NCI-H2227 (cell line): Measurements from ENCODE around the gene CWC15.
"Not testable (repeated sequence)": the region's sequence is repeated elsewhere in the genome, so short reads cannot be mapped to it uniquely, and the experiment has no call there.

Experiments
- DNase-seq: peaks from one replicate; lab custom pipeline; 2025; ENCODE audit not compliant: unreplicated experiment; lab: John Stamatoyannopoulos, UW

Gene CWC15

GRCh38 chr11:94973099-94973968, at the start of gene CWC15, which contains the start of gene KDM4D:
Gene CWC15, minus strand, starts transcription at chr11:94973556. Its CDS starts 1,371 bp downstream, at chr11:94972185.
Gene KDM4D, plus strand, starts transcription at chr11:94973709. Its CDS starts 23,664 bp downstream, at chr11:94997373.
- peak; percentile 94 for DNase-seq

- not testable (repeated sequence) for DNase-seq
Observed at GRCh38 chr11:95021468-95021867, 48.1 kb upstream of the CWC15 start.

- no peak for DNase-seq
Observed at GRCh38 chr11:95016139-95016538, 42.8 kb upstream of the CWC15 start.

- no peak for DNase-seq
Observed at GRCh38 chr11:95014184-95014821, 40.9 kb upstream of the CWC15 start.

GRCh38 chr11:95011376-95011775, 38.0 kb upstream of the CWC15 start:
- no peak for DNase-seq

GRCh38 chr11:95005642-95006041, 32.3 kb upstream of the CWC15 start:
- no peak for DNase-seq

GRCh38 chr11:95003716-95004115, 30.4 kb upstream of the CWC15 start:
- DNase-seq = no peak

- no peak for DNase-seq
Observed at GRCh38 chr11:94998285-94998684, 24.9 kb upstream of the CWC15 start.

- DNase-seq = no peak
Observed at GRCh38 chr11:94997437-94997836, 24.1 kb upstream of the CWC15 start.

- DNase-seq = no peak
Observed at GRCh38 chr11:94993400-94993943, 20.1 kb upstream of the CWC15 start.

GRCh38 chr11:94988748-94989147, 15.4 kb upstream of the CWC15 start:
- DNase-seq = no peak

GRCh38 chr11:94987378-94987777, 14.0 kb upstream of the CWC15 start:
- no peak for DNase-seq

- no peak for DNase-seq
Observed at GRCh38 chr11:94975599-94975998, 2.2 kb upstream of the CWC15 start.

- DNase-seq = no peak
Observed at GRCh38 chr11:94974178-94974577, 822 bp upstream of the CWC15 start.

GRCh38 chr11:94972700-94973098, 657 bp downstream of the CWC15 start:
- DNase-seq = no peak

- DNase-seq = peak; percentile 7
Observed at GRCh38 chr11:94968334-94968958, 4.9 kb downstream of the CWC15 start.

GRCh38 chr11:94964934-94965333, 8.4 kb downstream of the CWC15 start:
- no peak for DNase-seq

GRCh38 chr11:94961255-94961654, 12.1 kb downstream of the CWC15 start:
- no peak for DNase-seq

GRCh38 chr11:94960488-94960887, 12.9 kb downstream of the CWC15 start:
- DNase-seq = no peak

GRCh38 chr11:94959179-94959578, 14.2 kb downstream of the CWC15 start:
- DNase-seq = no peak

- no peak for DNase-seq
Observed at GRCh38 chr11:94958121-94958696, 15.1 kb downstream of the CWC15 start.
